ENCODE results near the gene KRT15. TPM values are rescaled to one million over a fixed set of nuclear protein-coding genes. Genes with fewer than 3 reads are reported as not detected.

The KRT15 gene
- total RNA-seq, 2 donors from 2014 or later: 0.47 TPM; not detected in 1

DNA sequence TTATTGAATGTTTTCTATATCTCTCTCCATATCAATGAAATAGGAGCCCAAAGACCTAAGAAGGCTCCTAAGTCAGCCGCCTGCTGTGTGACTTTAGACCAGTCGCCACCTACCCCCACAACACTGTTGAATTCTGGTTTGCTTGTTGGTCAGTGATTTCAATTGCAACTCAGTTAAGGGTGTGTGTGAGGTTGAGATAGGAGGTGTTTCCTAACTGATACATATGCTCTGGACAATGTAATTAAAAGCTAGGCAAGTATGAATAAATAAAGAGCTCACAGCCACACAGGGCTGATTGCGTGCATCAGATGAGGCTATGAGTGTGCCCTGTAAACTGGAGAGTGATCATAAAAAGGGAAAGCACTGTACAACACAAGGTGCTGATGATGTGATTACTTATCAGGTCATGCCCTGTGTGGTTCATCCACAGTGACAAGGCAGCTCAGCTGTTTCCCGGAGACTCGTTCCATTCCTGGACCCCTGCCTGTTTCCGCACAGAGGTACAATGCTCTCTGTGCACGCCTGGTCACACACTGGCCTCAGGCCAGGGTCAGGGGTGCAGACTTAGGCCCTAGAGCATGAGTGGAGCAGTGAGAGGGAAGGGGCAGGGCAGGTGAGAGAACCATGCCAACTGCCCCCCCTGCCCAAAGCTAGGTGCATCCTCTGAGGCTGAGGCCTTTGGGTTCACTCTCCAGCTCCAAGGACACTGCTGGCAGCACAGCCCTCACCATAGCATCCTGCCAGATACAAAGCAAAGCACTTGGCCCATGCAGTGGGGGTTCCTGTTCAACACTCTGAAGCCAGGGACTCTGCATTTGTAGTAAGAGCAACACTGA is 34.5 kb downstream of the KRT15 start:
- no peaks in the 10 kb centered on the region for H3K36me3 ChIP-seq
- no peak for DNase-seq (ENCODE audit: low spot score)
- TF ChIP-seq CTCF (IDR thresholded peaks at IDR 0.05): no peak
- no peaks in the 10 kb centered on the region for H3K9me3 ChIP-seq
- no peak overlapping the region for H3K4me3 ChIP-seq
- H3K4me1 ChIP-seq: no peaks in the 10 kb centered on the region
- no peak overlapping the region for H3K27ac ChIP-seq
- H3K27me3 ChIP-seq: no peaks in the 10 kb centered on the region

GRCh38 chr17:41483531-41483930 is 35.2 kb downstream of the KRT15 start:
- H3K36me3 ChIP-seq: no peaks in the 10 kb centered on the region
- H3K27ac ChIP-seq: no peak overlapping the region
- H3K4me3 ChIP-seq: no peak overlapping the region
- no peaks in the 10 kb centered on the region for H3K9me3 ChIP-seq
- TF ChIP-seq CTCF (IDR thresholded peaks at IDR 0.05): no peak
- H3K4me1 ChIP-seq: no peaks in the 10 kb centered on the region
- no peaks in the 10 kb centered on the region for H3K27me3 ChIP-seq
- no peak for DNase-seq (ENCODE audit: low spot score)

GRCh38 chr17:41481036-41481435 is 37.7 kb downstream of the KRT15 start, which contains the start of gene KRT35:
Gene KRT35 (minus strand): TSS chr17:41481151. CDS start chr17:41481097, 54 bp downstream.
- H3K27me3 ChIP-seq: no peaks in the 10 kb centered on the region
- H3K4me3 ChIP-seq: no peak within 1 kb of the TSS
- H3K27ac ChIP-seq: no peak within 1 kb of the TSS
- no peak for TF ChIP-seq CTCF (IDR thresholded peaks at IDR 0.05)
- no peaks in the 10 kb centered on the region for H3K4me1 ChIP-seq
- DNase-seq (ENCODE audit: low spot score): no peak
- no peaks in the 10 kb centered on the region for H3K9me3 ChIP-seq
- no peaks in the 10 kb centered on the region for H3K36me3 ChIP-seq

DNA sequence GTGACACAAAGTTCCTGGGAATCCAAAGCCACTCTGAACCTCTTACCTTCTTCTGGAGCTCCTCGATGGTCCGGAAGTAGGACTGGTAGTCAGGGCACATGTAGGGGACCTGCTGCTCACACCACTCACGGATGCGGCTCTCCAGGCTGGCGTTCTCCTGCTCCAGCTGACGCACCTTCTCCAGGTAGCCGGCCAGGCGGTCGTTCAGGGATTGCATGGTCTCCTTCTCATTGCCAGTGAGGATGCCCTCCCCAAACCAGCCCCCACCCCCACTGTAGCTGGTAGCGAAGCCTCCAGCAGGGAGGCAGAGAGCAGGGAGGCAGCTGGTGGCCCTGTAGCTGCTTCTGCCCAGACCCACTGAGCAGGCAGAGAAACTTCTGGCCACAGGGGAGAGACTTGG is 38.1 kb downstream of the KRT15 start:
- H3K27ac ChIP-seq: no peak overlapping the region
- no peak overlapping the region for H3K4me3 ChIP-seq
- no peaks in the 10 kb centered on the region for H3K27me3 ChIP-seq
- DNase-seq (ENCODE audit: low spot score): no peak
- TF ChIP-seq CTCF (IDR thresholded peaks at IDR 0.05): no peak
- H3K9me3 ChIP-seq: no peaks in the 10 kb centered on the region
- H3K4me1 ChIP-seq: no peaks in the 10 kb centered on the region
- no peaks in the 10 kb centered on the region for H3K36me3 ChIP-seq

- TF ChIP-seq CTCF (IDR thresholded peaks at IDR 0.05): no peak
- no peaks in the 10 kb centered on the region for H3K27me3 ChIP-seq
- no peak overlapping the region for H3K4me3 ChIP-seq
- DNase-seq (ENCODE audit: low spot score): no peak
- H3K4me1 ChIP-seq: no peaks in the 10 kb centered on the region
- H3K36me3 ChIP-seq: no peaks in the 10 kb centered on the region
- H3K9me3 ChIP-seq: no peaks in the 10 kb centered on the region
- no peak overlapping the region for H3K27ac ChIP-seq
Observed at GRCh38 chr17:41480136-41480535, 38.6 kb downstream of the KRT15 start.

DNA sequence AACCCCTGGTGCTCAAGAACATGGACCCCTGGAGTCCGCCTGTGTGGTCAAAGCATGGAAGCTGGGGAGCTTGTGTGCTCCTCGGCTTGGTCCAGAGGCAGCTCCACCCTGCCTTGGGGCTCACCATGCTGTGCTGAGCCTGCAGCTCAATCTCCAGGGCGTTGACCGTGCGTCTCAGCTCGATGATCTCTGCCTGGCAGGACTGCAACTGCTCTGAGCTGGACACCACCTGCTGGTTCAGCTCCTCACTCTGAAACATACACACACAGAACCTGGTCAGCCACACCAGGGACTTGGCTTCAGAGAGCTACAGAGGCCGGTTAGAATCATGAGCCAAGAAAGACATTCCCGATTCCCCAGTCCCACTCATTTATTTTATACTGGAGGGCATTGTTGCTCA is 40.5 kb downstream of the KRT15 start:
- TF ChIP-seq CTCF (IDR thresholded peaks at IDR 0.05): no peak
- no peaks in the 10 kb centered on the region for H3K4me1 ChIP-seq
- no peaks in the 10 kb centered on the region for H3K27me3 ChIP-seq
- no peak for DNase-seq (ENCODE audit: low spot score)
- H3K27ac ChIP-seq: no peak overlapping the region
- H3K9me3 ChIP-seq: no peaks in the 10 kb centered on the region
- no peak overlapping the region for H3K4me3 ChIP-seq
- no peaks in the 10 kb centered on the region for H3K36me3 ChIP-seq
